HG03457 (cell line): ENCODE results near the gene VEZF1.
"Not testable (repeated sequence)": the region's sequence is repeated elsewhere in the genome, so short reads cannot be mapped to it uniquely, and the experiment has no call there.

ENCODE experiments used
- ATAC-seq: cut with Tn5 transposase; IDR thresholded peaks from one replicate; pipeline ENCODE4 v1.9.1; 2021; ENCODE audit warnings: moderate number of reproducible peaks; ENCODE audit not compliant: unreplicated experiment

VEZF1 gene

GRCh38 chr17:57974053-57974824 lies 13.8 kb downstream of the VEZF1 start:
- ATAC-seq = not testable (repeated sequence)

GRCh38 chr17:57972151-57972550 lies 15.9 kb downstream of the VEZF1 start:
- no peak for ATAC-seq

- ATAC-seq = no peak
These were observed 16.5 kb downstream of the VEZF1 start for GRCh38 chr17:57971572-57971971.

- no peak for ATAC-seq
These were observed 17.3 kb downstream of the VEZF1 start for GRCh38 chr17:57970710-57971109.

- ATAC-seq = no peak
These were observed 19.6 kb downstream of the VEZF1 start for GRCh38 chr17:57968456-57968855.

GRCh38 chr17:57966875-57967274 lies 21.2 kb downstream of the VEZF1 start:
- no peak for ATAC-seq

- no peak for ATAC-seq
These were observed 21.8 kb downstream of the VEZF1 start for GRCh38 chr17:57966246-57966645.

- no peak for ATAC-seq
These were observed 22.4 kb downstream of the VEZF1 start for GRCh38 chr17:57965521-57966160.

GRCh38 chr17:57963149-57963511 lies 24.9 kb downstream of the VEZF1 start:
- no peak for ATAC-seq

- no peak for ATAC-seq
These were observed 25.5 kb downstream of the VEZF1 start for GRCh38 chr17:57962279-57963148.

GRCh38 chr17:57959929-57960328 lies 28.1 kb downstream of the VEZF1 start:
- no peak for ATAC-seq

- ATAC-seq = not testable (repeated sequence)
These were observed 29.7 kb downstream of the VEZF1 start for GRCh38 chr17:57958391-57958790.

- ATAC-seq = no peak
These were observed 30.2 kb downstream of the VEZF1 start for GRCh38 chr17:57957886-57958285.

GRCh38 chr17:57957120-57957850 lies 30.8 kb downstream of the VEZF1 start:
- no peak for ATAC-seq

- no peak for ATAC-seq
These were observed 31.5 kb downstream of the VEZF1 start for GRCh38 chr17:57956291-57957119.

- ATAC-seq = no peak
These were observed 32.7 kb downstream of the VEZF1 start, which contains the start of gene CUEDC1 for GRCh38 chr17:57955183-57955931. TSS of gene CUEDC1 (minus strand) at chr17:57955412. CDS start at chr17:57885564, 69,848 bp downstream.

GRCh38 chr17:57954397-57955182 lies 33.5 kb downstream of the VEZF1 start:
- no peak for ATAC-seq

- no peak for ATAC-seq
These were observed 34.2 kb downstream of the VEZF1 start for GRCh38 chr17:57953705-57954396.
